Neural cell (in vitro differentiated cells): ENCODE data around the gene TXNDC11.

Experiments
- CTCF ChIP-seq: fragments of 450-650 bp; IDR thresholded peaks from 2 replicates; pipeline ENCODE4 v1.5.1; 2014; ENCODE audit warnings: antibody characterized with exemption, mild to moderate bottlenecking, moderate library complexity; ENCODE audit not compliant: poor library complexity, severe bottlenecking
- TAF1 ChIP-seq: IDR thresholded peaks from 2 replicates; pipeline ENCODE4 v1.6.1; 2012; ENCODE audit warnings: low read depth

DNA sequence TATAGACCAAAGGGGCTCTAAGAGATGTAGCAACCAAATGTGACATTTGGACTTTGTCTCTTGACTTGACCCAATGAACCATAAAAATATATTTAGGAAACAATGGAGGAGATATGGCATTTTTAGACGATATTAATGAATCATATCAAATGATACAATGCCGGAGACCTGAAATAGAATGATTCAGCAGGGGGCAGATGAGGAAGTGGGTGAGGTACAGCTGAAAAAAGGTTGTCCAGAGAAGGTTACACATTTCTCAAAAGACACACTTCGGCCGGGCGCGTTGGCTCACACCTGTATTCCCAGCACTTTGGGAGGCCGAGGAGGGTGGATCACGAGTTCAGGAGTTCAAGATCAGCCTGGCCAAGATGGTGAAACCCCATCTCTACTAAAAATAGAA is 90.9 kb downstream of the TXNDC11 start:
- no peak for TF ChIP-seq TAF1
- no peak for TF ChIP-seq CTCF
